Kidney epithelial cell (primary cell): ENCODE data around the gene GARNL3. TPM values are rescaled to one million over a fixed set of nuclear protein-coding genes. Genes with fewer than 3 reads are reported as not detected.

Source experiments
- DNase-seq: peaks from one replicate; pipeline ENCODE4 v3.0.0-alpha.2; 2010; ENCODE audit warnings: low read depth
- H3K27me3 ChIP-seq: 2 replicates; pipeline ENCODE4 v1.6.0; 2011; ENCODE audit warnings: low read length; ENCODE audit not compliant: control insufficient read depth, insufficient read depth
- H3K36me3 ChIP-seq: 2 replicates; pipeline ENCODE4 v1.5.1; 2011; ENCODE audit warnings: low read length; ENCODE audit not compliant: control insufficient read depth, insufficient read depth
- H3K4me3 ChIP-seq: 2 replicates; pipeline ENCODE4 v1.5.1; 2011; ENCODE audit warnings: low read depth, mild to moderate bottlenecking, control low read depth, low read length
- total RNA-seq: library from RNA; depleted of rRNA; stranded (reverse); fragments of >200 nt; gene quantifications from 2 replicates; pipeline ENCODE4 v1.2.3, GENCODE V29; 2015
- TF ChIP-seq, protein P1 (sequence below): IDR thresholded peaks from 2 replicates; pipeline ENCODE4 v1.5.1; 2011; ENCODE audit warnings: mild to moderate bottlenecking, moderate library complexity, low read length, control low read depth, inconsistent platforms; ENCODE audit not compliant: insufficient read depth, poor library complexity, severe bottlenecking

GARNL3 gene
- total RNA-seq, 1 donor from 2014 or later: 5.3 TPM

DNA sequence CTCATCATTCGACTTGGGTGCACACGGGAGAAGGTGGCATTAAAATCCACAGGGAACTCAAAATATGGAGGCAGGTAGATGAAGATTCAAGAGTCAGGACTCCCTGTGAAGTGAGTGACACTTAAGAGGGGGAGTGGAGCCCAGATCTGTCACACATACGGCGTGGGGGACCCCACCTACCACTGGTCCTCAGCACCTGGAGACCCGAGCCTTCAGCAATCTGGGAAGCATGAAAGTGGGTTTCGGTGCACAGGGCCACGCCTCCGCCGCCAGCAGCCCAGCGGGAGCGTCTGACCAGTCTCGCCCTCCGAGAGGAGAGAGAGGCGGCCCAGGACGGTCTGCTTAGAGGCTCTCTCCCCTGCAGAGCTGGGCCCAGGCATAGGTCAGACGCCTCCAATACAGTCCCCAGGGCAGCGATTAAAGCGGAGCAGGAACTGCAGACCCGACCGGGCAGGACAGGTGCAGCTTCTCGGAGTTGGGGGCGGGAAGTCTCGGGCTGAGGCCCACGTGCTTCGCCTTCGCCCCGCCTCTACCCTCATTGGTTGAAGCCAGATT lies 131.8 kb downstream of the GARNL3 start:
- Histone ChIP-seq H3K4me3 (peak overlapping the region; percentile 46), H3K36me3 (no peaks in the 10 kb centered on the region), H3K27me3 (no peaks in the 10 kb centered on the region)
- TF ChIP-seq, protein P1, sequence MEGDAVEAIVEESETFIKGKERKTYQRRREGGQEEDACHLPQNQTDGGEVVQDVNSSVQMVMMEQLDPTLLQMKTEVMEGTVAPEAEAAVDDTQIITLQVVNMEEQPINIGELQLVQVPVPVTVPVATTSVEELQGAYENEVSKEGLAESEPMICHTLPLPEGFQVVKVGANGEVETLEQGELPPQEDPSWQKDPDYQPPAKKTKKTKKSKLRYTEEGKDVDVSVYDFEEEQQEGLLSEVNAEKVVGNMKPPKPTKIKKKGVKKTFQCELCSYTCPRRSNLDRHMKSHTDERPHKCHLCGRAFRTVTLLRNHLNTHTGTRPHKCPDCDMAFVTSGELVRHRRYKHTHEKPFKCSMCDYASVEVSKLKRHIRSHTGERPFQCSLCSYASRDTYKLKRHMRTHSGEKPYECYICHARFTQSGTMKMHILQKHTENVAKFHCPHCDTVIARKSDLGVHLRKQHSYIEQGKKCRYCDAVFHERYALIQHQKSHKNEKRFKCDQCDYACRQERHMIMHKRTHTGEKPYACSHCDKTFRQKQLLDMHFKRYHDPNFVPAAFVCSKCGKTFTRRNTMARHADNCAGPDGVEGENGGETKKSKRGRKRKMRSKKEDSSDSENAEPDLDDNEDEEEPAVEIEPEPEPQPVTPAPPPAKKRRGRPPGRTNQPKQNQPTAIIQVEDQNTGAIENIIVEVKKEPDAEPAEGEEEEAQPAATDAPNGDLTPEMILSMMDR: no peak
- DNase-seq: no peak

DNA sequence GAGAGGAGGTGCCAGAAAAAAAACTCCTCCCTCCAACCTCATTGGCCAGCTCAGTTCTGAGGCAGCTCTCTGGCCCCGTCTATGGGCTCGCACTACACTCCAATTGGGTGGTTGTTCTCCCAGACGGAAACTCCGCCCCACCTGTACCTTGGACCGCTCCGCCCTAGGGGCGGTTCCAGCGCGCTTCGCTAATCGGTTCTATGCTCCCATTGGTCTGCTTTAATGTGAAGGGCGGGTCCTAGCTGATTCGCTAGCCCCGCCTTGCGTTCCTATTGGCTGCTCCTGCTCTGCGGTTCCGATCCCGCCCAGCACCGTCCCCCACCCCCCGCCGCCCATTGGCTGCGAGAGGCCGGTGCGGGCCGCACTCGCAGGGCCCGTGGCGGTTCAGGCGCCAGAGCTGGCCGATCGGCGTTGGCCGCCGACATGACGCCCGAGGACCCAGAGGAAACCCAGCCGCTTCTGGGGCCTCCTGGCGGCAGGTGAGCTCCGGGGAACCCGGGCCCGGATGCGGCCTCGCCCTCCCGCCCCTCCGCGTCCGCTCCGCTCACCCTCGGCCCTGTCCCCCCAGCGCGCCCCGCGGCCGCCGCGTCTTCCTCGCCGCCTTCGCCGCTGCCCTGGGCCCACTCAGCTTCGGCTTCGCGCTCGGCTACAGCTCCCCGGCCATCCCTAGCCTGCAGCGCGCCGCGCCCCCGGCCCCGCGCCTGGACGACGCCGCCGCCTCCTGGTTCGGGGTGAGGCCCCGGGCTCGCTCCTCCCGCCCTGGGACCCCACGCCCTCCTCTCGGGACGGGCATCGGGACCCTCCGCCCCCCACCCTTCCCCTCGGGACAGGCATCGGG lies 132.5 kb downstream of the GARNL3 start, which contains the start of gene SLC2A8:
TSS of gene SLC2A8 (plus strand) at position 362 of the 838 bp plus-strand sequence. CDS start at position 424, 62 bp downstream.
- no peaks in the 10 kb centered on the region for H3K36me3 ChIP-seq
- H3K27me3 ChIP-seq: no peaks in the 10 kb centered on the region
- DNase-seq: peak; percentile 97
- H3K4me3 ChIP-seq: peak within 1 kb of the TSS; percentile 76
- TF ChIP-seq, protein P1: no peak

DNA sequence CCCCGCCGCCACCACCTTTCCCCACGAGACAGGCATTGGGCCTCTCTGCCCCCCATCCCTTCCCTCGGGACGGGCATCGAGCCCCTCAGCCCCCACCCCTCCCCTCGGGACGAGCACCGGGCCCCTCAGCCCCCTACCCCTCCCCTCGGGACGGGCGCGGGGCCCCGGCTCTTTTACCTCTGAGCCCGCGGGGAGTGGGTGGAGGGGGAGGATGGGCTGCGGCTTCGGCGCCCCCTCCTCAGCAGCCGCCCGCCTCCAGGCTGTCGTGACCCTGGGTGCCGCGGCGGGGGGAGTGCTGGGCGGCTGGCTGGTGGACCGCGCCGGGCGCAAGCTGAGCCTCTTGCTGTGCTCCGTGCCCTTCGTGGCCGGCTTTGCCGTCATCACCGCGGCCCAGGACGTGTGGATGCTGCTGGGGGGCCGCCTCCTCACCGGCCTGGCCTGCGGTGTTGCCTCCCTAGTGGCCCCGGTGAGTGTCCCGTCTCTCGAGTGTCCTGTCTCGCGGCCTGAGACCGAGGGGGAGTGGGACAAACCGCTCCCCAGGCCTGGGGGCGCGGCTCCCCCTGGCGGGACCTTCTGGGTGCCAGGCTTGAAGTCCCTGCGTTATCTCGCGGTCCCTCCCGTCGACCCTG lies 133.2 kb downstream of the GARNL3 start:
- TF ChIP-seq, protein P1: peak; percentile 83
- H3K27me3 ChIP-seq: no peaks in the 10 kb centered on the region
- DNase-seq: no peak

DNA sequence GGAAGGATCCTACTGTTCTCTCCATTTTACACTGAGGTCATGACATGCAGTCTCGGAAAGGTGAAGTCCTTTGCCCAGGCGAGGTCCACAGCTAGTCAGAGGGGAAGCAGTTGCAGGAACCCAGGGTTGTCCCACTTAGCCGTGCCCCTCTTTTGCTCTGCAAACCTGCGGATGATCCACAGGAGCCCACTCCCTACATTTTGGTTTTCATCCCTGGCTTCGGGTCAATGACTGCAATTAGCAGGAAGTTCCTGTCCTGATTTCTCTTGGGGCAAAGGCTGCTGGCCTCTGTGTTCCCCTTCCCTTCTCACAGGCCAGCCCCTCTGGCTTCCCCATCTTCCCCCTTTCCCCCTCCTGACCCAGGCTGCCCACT lies 133.7 kb downstream of the GARNL3 start:
- H3K4me3 ChIP-seq: peak overlapping the region; percentile 76
- TF ChIP-seq, protein P1: no peak

More for the DNA sequence above, 133.2 kb downstream of the GARNL3 start:
- Histone ChIP-seq H3K36me3 (no peaks in the 10 kb centered on the region), H3K4me3 (peak overlapping the region; percentile 76)

DNA sequence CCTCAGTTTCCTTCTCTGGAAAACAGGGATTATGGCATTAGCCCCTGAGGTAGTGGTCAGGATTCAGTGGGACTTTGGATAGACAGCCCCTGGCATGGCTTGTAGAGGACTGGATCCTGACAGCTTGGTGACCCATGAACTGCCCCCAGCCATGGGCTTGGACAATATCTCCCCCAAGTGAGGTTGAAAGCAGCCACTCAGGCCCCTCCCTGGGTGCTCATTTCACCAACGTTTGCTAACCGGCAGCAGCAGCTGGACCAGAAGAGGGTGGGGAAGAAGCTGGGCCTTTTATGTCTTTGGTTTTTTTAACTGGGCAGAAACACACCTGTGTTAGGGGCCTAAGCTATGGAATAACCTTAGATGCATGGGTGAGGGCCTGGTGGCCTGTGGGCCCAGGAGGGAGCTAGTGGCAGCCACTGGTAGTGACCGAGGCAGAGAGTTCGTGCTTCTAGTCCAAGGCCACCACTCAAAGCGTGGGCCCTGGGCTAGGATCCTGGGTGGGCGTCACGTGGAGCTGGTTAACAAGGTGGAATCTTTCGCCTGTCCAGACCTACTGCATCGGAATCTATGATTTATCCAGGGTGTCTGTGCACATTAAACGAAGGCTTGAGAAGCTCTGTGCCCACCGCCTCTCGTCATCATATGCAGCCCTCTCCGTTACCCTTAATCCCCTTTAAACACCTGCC lies 134.3 kb downstream of the GARNL3 start:
- TF ChIP-seq, protein P1: no peak
- Histone ChIP-seq H3K27me3 (no peaks in the 10 kb centered on the region), H3K4me3 (no peak overlapping the region), H3K36me3 (no peaks in the 10 kb centered on the region)
- no peak for DNase-seq

More for the DNA sequence above, 133.7 kb downstream of the GARNL3 start:
- no peak for DNase-seq
- H3K36me3 ChIP-seq: no peaks in the 10 kb centered on the region
- no peaks in the 10 kb centered on the region for H3K27me3 ChIP-seq
